ENCODE results near the gene MYCN.
"Not testable (repeated sequence)": the region's sequence is repeated elsewhere in the genome, so short reads cannot be mapped to it uniquely, and the experiment has no call there.

MYCN gene

DNA sequence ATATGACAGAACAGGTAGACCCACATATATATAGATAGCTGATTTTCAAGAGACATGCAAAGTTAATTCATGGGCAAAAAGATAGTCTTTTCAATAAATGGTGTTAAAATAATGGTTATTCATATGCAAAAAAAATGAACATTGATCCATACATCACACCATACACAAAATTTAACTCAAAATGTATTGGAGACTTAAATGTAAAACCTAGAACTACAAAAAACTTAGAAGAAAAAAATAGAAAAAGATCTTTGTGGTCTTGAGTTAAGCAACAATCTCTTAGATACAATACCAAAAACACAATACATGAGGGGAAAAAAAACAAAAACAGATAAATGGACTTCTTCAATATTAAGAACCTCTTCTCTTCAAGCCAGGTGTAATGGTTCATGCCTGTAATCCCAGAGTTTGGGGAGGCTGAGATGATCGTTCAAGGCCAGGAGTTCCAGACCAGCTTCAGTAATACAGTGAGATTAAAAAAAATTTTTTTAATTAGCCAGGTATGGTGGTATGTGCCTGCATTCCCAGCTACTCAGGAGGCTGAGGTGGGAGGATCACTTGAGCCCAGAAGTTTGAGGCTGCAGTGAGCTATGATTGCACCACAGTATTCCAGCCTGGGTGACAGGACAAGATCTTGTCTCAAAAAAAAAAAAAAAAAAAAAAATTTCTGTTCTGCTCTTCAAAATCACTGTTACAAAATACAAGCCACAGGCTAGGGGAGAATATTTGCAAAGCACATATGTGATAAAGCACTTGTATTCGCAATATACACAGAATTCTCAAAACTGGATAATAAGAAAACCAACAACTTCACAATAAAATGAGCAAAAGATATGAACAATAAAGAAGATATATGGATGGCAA, 32.7 kb upstream of the MYCN start:
- DNase-seq (ENCODE audit: low read depth), result no peak

DNA sequence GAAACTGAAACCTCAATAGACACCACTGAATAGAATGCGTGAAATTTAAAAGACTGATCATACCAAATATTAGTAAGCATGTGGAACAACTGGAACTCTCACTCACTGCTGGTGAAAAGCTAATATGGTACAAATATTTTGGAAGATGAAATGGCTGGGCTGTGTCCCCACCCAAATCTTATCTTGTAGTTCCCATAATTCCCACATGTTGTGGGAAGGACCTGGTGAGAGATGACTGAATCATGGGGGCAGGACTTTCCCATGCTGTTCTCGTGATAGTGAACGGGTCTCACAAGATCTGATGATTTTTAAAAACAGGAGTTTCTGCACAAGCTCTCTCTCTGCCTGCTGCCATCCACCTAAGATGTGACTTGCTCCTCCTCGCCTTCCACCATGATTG, 32.0 kb upstream of the MYCN start:
- no peak for DNase-seq (ENCODE audit: low read depth)

DNA sequence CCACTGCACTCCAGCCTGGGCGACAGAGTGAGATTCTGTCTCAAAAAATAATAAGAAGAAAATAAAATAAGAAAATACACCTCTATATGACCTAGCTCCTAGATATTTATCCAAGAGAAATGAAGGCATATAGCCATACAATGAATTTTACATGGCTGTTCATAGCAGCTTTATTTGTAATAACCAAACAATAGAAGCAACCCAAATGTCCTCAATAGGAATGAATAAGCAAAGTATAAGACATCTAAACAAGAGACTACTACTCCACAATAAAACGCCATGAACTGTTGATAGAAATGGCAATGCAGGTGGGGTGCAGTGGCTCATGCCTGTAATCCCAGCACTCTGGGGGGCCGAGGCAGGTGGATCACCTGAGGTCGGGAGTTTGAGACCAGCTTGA, 31.2 kb upstream of the MYCN start:
- DNase-seq (ENCODE audit: low read depth), result no peak

DNA sequence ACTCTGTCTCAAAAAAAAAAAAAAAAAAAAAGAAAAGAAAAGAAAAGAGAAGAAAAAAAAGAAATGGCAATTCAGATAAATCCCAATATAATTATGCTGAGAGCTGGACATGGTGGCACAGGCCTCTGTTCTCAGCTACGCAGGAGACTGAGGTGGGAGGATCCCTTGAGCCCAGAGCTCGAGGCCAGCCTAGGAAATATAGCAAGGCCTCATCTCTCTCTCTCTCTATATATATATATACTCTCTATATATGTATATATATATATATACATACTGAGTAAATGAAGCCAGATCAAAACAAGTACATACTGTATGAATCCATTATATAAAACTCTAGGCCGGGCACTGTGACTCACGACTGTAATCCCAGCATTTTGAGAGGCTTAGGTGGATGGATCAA, 30.6 kb upstream of the MYCN start:
- DNase-seq (ENCODE audit: low read depth), result no peak

DNA sequence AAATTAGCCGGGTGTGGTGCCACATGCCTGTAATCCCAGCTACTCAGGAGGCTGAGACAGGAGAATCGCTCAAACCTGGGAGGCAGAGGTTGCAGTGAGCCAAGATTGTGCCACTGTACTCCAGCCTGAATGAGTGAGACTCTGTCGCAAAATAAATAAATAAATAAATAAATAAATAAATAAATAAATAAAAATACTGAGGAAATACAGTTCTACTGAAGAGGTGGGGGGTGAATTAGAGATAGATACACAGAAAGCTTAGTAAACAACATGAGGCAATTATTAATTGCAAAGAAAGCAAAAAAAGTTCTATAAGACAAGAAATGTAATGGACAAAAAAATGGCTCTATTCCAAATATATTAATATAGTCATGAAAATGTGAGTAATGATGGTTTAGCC, 29.1 kb upstream of the MYCN start:
- not testable (repeated sequence) for DNase-seq (ENCODE audit: low read depth)

DNA sequence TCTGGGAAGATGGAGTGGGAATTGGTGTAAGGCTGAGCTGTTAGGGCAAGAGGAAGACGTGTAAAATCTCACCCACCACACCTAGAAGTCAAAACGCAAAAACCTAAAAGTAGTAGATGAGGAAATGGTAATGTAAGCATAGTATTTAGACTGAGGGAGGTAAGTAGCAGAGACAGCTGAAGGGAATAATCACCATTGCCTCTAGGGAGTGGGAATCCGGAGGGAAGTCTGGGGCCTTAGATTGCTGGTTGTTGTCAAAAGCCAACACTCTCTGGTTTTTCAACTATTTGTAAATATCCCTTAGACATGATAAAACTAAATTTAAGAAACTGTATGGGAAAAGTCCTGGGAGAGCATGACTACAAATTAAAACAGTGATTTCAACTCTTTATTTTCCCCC, 28.7 kb upstream of the MYCN start:
- DNase-seq (ENCODE audit: low read depth), result no peak

DNA sequence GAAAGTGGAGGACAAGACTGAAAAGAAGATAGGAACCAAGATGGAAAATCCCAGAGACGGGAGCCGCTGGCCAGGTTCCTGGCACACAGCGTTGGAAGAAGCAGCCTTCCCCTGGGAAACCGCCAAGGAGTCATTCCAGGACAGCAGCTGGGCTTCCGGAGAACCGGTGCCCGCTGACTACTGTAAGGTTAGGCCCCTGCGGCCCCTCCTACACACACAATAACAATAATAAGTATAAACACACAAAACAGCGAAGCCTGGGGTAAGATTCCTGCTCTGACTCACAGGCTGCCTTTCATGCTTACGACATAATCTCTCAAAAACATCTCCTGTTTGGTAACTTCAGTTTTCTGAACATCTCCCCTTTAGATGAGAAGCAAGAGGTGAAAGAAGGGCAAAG, 28.1 kb upstream of the MYCN start:
- DNase-seq (ENCODE audit: low read depth), result no peak

DNA sequence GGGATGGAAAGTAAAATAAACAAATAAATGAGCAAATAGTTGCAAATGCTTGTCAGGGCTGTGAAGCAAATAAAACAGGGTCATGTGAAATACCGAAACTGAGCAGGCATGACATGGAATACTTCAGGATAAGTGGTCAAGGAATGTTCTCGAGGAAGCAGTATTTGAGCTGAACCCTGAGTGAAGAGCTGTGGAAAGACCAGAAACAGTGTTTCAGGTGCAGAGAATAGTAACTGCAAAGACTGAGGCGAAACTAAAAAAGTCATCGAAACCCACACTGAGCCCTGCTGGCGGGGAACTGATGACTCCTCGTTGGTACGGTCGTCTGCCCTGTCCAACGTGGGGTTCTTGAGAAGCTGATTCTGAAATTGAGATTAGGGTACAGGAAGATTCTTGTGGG, 27.2 kb upstream of the MYCN start:
- no peak for DNase-seq (ENCODE audit: low read depth)

DNA sequence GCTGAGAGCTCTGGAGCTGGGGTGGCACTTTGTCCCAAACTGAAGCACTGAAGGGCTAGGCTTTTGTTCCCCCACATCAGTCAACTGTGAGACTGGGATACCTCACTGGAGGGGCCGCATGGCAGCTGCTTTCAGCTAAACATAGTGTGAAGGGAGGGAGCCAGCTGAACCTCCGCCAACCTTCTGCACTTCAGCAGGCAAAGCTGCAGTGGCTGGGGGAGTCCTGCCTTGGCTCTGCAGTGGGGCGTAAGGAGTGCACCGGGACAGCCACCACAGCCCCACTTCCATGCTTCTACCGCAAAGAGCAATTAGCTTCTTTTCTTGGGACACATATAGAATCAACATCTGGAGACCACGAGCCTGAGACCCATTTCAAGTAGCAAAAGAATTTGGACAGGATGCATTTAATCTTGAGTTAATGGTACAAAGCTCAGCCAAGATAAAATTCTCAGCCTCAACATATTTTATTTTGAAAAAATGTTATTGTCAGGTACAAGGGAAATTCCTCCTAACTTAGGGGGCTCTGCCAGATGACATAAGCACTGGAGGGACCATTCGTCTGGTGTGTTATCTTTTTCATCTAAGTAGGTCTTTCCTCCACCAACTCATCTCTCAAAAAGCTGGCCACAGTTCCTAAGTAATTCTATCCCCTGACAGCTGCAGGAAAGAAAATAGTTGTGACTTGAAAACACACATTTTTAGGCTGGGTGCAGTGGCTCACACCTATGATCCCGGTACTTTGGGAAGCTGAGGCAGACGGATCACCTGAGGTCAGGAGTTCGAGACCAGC, 25.6 kb upstream of the MYCN start:
- DNase-seq (ENCODE audit: low read depth), result no peak

DNA sequence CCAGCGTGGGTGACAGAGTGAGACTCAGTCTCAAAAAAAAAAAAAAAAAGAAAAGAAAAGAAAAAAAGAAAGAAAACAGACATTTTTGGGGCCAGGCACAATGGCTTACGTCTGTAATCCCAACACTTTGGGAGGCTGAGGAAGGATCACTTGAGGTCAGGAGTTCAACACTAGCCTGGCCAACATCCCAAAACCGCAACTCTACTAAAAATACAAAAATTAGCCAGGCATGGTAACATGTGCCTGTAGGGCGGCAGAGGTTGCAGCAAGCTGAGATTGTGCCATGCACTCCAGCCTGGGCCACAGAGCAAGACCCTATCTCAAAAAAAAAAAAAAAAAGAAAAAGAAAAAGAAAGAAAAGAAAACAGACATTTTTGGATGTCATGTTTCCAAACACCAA, 24.8 kb upstream of the MYCN start:
- not testable (repeated sequence) for DNase-seq (ENCODE audit: low read depth)

DNA sequence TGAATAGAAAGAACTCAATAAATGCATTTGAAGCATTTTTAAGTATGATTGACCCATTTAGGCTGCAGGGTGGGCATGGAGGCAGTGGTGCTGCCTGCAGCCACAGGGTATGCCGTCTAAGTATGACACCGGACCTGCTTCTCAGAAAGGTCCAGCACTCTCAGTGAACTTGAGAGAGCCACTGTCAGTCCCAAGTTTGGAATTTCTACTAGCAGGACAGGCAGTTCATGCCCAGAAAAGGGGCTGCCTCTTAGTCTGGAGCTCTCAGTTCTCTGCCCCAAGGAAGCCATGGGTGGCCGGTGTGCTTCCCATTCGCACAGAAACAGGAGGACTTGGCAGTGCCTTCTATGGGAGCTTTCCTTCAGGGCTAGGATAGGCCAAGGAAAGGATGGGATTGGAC, 24.0 kb upstream of the MYCN start:
- DNase-seq (ENCODE audit: low read depth), result no peak

DNA sequence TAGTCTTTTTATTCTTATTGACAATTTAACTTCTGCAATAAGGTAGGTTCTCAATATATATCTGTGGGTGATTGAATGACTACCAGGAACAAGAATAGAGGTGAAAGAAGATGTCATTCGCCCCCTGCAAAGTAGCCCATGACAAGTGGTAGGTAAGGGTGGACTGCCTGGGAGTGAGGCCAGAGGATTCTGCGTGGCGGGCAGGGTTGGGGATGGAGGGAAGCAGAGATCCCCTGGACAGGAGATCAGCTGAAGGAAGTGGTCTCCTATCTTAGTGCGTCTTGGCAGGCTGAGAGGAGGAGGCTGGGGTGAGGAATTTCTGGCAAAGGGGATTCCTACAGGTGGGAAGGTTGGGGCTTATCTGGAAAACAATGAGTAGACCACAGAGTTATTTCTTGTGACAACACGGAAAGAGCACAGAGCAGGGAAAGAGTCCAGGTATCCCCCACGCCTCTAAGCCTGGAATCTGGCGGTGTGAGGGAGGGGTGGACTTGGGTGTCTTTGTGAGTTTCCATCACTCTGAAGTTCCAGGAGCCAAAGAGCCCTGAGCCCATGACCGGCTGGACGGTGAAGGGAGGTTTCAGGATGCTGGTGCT, 21.5 kb upstream of the MYCN start:
- no peak for DNase-seq (ENCODE audit: low read depth)

DNA sequence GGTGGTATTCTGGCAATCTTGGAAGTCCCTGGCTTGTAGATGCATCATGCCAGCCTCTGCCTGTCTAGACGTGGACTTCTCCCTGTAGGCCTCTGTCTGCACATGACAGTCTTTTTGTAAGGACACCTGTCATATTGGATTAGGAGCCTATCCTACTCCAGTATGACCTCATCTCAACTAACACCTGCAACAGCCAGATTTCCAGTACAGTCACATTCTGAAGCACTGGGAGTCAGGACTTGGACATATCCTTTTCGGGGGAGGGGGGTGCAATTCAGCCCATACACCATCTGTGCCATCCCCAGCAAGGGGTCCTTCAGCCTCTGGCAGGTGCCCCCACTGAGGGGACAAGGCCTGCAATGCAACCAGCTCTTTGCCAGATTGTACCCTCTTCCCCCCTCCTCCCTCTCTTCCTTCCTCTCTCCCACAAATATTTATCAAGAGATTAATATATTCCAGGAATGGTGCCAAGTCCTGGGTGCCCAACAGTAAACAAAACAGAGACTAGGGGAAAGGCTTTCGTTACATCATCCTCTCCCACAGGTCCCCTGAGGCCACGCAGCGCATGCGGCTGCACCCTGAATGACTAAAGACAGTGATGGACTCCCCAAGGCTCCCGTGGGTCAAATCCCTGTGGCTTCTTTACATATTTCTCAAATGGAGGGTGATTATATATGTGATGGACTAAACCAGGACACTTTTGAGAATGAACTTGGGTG, 20.5 kb upstream of the MYCN start:
- no peak for DNase-seq (ENCODE audit: low read depth)

DNA sequence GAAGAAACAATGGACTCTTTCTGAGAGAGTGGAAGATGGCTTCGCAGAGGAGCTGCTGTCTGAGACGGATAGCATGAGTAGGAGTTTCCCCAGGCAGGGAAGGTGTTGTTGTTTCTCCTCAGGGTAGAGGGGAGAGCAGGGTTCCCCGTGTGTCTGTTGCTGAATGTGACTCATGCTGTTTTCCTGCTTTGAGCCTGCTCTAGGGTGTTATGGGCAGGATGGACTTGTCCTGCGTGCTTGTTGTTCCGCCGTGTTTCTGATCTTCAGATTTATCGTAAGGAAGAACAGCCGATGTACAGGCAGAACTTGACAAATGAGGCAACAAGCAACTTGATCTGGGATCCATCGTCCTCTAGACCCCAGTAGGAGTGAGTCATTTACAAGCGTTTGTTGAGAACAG, 19.7 kb upstream of the MYCN start:
- no peak for DNase-seq (ENCODE audit: low read depth)

DNA sequence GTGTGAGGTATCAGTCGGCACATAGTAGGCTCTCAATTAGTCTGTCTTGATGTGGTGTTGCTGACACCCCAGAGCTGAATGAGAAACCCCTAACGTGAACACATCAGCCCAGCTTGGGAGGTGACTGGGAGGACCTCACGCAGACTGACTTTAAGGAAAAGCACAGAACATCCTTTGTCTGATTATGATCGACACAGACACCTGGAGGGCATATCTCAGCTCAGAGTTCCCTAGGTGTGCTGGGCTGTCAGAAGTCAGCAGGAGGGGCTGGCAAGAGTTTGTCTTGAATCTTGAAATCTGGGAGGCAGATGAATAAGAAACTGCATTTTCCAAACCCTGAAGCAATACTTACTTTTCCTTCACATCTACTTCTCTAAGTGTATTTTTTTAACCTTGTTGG, 16.8 kb upstream of the MYCN start:
- DNase-seq (ENCODE audit: low read depth), result no peak

DNA sequence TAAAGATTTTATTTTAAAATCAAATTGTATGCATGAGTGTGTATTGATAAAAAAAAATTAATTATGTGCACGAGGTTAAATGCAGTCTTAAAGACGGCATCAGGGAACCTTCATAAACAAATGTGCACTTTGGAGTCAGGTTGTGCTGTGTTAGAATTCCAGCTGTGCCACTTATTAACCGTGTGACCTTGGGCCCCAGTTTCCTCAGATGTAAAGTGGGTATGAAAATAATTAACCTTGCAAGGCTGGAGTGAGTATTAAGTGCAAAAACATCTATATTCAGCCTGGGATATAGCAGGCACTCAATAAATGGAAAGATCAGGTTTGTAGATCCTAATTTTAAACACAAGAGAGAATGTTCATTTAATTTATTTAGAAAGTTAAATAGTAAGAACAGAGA, 14.5 kb upstream of the MYCN start:
- DNase-seq (ENCODE audit: low read depth), result no peak

DNA sequence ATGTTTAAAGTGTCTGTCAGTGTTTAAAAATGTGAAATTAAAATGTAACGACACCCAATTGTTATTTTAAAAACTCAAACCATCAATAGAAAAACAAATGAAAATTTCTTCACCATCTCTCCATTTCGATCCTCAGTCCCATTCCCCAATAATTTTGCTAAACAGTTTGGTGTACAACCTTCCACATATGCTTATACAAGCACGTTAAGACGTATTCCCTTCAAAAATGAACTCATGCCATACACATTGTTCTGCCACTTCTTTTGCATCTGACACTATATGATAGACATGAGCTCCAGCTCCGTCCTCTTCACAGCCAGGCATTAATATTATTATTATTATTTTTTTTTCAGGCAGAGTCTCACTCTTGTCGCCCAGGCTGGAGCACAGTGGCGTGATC, 14.1 kb upstream of the MYCN start:
- no peak for DNase-seq (ENCODE audit: low read depth)

DNA sequence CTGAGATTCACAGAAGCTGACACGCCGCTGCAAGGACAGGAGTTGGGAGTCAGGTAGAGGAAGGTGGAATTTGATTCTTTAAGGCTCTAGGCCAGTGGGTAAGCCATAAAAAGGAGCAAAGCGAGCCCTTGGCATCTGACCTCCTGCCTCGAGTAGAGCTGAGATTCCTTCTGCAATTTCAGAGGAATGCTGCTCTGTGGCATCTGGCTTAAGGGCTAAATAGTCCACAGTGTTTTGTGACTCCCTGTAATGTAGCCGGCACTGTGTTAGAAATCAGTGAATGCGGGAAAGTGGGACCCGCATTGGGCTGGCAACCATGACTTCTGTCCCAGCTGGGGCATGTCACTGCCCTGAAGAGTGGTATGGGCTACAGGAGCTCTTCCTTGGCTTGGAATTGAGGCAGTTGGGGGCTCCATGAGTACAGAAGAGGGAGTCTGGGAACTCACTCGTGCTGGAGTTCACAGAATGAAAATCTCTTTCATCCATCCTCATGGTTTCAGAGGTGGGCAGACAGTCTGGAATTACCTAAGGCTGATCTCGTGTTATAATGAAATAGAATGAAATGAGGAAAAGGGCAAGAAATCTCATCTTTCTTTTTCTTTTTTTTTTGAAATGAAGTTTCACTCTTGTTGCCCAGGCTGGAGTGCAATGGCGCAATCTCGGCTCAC, 12.7 kb upstream of the MYCN start:
- DNase-seq (ENCODE audit: low read depth), result no peak

DNA sequence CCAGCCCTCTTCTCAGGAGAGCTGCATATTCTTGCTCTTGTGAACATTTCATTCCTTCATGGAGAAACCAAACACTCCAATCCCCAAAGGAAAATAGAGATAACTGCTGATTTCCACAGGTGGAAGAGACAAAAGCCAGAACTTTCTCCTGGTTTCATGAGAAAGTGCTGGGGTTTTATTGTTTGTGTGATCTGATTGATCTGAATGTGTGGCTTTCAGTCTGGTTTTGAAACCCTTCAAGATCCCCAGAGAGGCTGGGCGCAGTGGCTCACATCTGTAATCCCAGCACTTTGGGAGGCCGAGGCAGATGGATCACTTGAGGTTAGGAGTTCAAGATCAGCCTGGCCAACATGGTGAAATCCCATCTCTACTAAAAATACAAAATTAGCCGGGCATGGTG, 11.3 kb upstream of the MYCN start:
- not testable (repeated sequence) for DNase-seq (ENCODE audit: low read depth)

DNA sequence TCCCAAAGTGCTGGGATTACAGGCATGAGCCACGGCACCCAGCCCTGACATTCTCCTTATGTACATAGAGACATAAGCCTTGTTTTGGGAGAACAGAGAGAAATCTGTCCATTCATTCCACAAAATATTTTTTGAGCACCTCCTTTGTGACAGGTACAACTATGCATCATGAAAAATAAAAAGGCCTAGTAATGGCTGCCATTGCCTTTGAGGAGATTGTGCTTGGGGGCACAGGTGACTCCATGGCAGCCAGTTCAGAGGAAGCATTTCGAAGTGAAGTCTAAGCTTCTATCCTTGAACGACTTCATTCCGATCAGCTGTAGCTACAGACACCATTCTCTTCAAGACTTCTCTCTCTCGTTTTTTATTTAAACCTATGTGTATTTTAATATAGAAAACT, 10.5 kb upstream of the MYCN start:
- no peak for DNase-seq (ENCODE audit: low read depth)

DNA sequence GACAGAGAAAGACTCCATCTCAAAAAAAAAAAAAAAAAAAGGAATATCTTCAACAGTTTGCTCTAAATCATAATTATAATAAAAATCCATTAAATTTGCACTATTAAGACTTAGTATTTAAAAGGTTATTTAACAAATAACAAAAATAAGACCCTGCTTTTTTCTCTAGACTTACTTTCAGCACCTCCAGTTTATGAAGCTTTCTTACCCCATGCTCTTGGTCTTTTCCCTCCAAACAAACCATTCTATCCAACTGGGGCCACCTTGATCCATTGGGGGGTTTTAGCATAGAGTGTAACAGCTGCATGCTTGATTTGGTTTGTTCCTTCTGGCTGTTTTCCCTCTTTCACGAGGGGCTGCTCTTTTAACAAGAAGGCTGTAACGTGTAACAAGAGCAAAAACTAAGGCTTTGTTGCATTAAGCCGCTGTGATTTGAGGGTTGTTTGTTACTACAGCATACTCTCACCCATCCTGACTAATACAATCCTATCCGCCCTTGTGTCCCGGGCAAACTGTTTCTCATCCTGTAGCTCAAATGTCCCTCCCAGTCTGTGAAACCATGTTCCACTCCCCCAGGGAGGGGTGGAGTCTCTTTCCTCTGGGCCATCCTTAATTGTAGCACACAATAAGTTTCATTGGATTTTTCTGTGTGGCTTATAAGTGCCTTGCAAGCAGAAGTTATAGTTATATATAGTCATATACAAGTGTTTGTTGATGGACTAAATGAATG, 9.6 kb upstream of the MYCN start:
- DNase-seq (ENCODE audit: low read depth), result no peak
